ENCODE data around the gene TMEFF1.
"Not testable (repeated sequence)": the region's sequence is repeated elsewhere in the genome, so short reads cannot be mapped to it uniquely, and the experiment has no call there.

The TMEFF1 gene

GRCh38 chr9:100430286-100430940, 42.5 kb upstream of the TMEFF1 start:
- no peak overlapping the region for H3K4me3 ChIP-seq (ENCODE audit: low read length)
- no peak for DNase-seq (ENCODE audit: low read depth)
- TF ChIP-seq, protein P1, sequence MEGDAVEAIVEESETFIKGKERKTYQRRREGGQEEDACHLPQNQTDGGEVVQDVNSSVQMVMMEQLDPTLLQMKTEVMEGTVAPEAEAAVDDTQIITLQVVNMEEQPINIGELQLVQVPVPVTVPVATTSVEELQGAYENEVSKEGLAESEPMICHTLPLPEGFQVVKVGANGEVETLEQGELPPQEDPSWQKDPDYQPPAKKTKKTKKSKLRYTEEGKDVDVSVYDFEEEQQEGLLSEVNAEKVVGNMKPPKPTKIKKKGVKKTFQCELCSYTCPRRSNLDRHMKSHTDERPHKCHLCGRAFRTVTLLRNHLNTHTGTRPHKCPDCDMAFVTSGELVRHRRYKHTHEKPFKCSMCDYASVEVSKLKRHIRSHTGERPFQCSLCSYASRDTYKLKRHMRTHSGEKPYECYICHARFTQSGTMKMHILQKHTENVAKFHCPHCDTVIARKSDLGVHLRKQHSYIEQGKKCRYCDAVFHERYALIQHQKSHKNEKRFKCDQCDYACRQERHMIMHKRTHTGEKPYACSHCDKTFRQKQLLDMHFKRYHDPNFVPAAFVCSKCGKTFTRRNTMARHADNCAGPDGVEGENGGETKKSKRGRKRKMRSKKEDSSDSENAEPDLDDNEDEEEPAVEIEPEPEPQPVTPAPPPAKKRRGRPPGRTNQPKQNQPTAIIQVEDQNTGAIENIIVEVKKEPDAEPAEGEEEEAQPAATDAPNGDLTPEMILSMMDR (IDR thresholded peaks at IDR 0.05; ENCODE audit: insufficient read depth, low read depth, low read length, missing control alignments): no peak

- no peak overlapping the region for H3K4me3 ChIP-seq (ENCODE audit: low read length)
- no peak for DNase-seq (ENCODE audit: low read depth)
- TF ChIP-seq, protein P1 (IDR thresholded peaks at IDR 0.05; ENCODE audit: insufficient read depth, low read depth, low read length, missing control alignments): no peak
Observed at GRCh38 chr9:100431886-100432285, 41.1 kb upstream of the TMEFF1 start.

DNA sequence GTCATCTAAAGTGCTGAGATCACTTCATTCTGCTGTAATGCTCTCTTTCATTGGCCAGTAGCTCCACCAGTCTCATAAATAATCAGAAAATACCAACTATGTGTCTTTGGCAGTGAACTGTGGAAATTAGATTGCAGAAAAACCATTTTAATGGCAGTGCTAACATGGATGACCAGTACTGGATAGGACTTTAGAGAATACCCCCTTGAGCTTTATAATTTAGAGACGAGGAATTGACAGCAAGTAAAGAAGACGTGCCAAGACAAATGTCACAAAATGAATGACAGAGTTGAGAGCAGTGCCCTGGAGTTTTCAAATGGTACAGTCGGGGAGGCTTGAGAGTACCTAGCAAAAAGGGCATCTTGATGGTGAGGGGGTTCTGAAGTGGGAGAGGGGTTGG, 40.2 kb upstream of the TMEFF1 start:
- DNase-seq (ENCODE audit: low read depth): no peak
- TF ChIP-seq, protein P1 (IDR thresholded peaks at IDR 0.05; ENCODE audit: insufficient read depth, low read depth, low read length, missing control alignments): no peak
- no peak overlapping the region for H3K4me3 ChIP-seq (ENCODE audit: low read length)

GRCh38 chr9:100436571-100436970, 36.4 kb upstream of the TMEFF1 start:
- DNase-seq (ENCODE audit: low read depth): no peak
- no peak overlapping the region for H3K4me3 ChIP-seq (ENCODE audit: low read length)
- TF ChIP-seq, protein P1 (IDR thresholded peaks at IDR 0.05; ENCODE audit: insufficient read depth, low read depth, low read length, missing control alignments): no peak

DNA sequence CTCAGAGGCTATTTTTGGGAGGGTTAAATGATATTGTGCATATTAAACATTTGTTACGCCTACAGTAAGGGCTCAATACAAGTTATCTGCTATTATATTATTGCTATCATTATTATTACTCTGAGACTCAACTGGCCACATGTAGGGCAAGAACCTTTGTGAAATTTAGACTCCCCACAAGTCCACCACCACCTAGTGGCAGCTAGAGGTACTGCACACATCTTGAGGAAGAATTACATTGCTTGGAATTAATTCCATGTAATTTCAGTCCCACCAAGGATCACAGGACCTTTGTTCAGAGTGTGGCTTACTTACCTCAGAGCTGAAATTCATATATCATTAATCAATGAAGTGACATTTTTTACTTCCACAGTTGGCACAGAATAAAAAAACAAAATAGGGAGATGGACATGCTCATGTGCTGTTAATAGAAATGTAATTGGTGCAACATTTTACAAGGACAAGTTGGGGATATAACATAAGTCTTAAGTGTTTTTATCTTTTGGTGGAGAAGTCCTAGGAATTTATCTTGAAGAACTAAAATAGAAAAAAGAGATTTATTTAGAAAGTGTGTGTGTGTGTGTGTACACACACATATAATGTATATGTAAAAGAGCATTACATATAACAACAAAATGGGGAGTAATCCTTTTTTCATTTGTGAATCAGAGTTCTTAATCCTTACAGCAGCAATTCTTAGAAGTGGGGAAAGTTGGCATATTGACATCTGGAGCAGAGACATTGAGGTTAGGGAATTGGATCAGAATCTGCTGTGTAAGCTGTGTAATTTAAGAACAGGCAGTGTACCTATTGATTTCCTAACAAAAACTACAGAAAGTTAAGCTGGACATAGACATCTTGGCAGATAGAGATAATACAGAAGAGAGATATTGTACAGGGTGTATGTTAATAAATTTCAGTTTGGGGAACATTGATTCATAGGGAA, 34.8 kb upstream of the TMEFF1 start:
- H3K4me3 ChIP-seq (ENCODE audit: low read length): no peak overlapping the region
- DNase-seq (ENCODE audit: low read depth): peak; percentile 79
- TF ChIP-seq, protein P1 (IDR thresholded peaks at IDR 0.05; ENCODE audit: insufficient read depth, low read depth, low read length, missing control alignments): peak; percentile 99

- DNase-seq (ENCODE audit: low read depth): no peak
- no peak overlapping the region for H3K4me3 ChIP-seq (ENCODE audit: low read length)
- TF ChIP-seq, protein P1 (IDR thresholded peaks at IDR 0.05; ENCODE audit: insufficient read depth, low read depth, low read length, missing control alignments): no peak
Observed at GRCh38 chr9:100440071-100440470, 32.9 kb upstream of the TMEFF1 start.

DNA sequence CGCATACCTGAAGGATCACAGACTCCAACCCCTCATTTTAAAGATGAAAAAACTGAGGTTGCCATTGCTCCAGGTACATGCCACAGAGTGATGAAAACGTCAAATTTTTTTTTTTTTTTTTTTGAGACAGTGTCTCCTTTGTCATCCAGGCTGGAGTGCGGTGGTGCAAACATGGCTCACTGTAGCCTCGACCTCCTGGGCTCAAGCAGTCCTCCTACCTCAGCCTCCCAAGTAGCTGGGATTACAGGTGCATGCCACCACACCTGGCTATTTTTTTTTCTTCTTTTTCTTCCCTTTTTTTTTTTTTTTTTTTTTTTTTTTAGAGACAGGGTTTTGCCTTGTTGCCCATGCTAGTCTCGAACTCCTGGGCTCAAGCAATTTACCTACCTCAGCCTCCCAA, 32.5 kb upstream of the TMEFF1 start:
- H3K4me3 ChIP-seq (ENCODE audit: low read length); DNase-seq (ENCODE audit: low read depth): not testable (repeated sequence)

Data from epithelial cell of esophagus (primary cell).